D721Med (cell line): Measurements from ENCODE around the gene ZNF687.

ENCODE experiments used
- DNase-seq: peaks from one replicate; pipeline ENCODE4 v3.0.0; 2011; ENCODE audit warnings: low spot score; ENCODE audit not compliant: insufficient read length
- FAIRE-seq: peaks from 2 replicates; lab custom pipeline; 2011; peaks lifted over from hg19 to GRCh38; lab: Jason Lieb, UNC
- CTCF ChIP-seq: IDR thresholded peaks from 2 replicates; pipeline ENCODE4 v1.5.1; 2012; ENCODE audit warnings: mild to moderate bottlenecking, control low read depth; ENCODE audit not compliant: insufficient read depth; ENCODE audit errors: missing control alignments

The ZNF687 gene

GRCh38 chr1:151281225-151281968 is 702 bp upstream of the ZNF687 start:
- FAIRE-seq (peak; percentile 53), DNase-seq (peak; percentile 98)
- no peak for TF ChIP-seq CTCF

GRCh38 chr1:151282883-151283725 is 1.0 kb downstream of the ZNF687 start:
- no peak for TF ChIP-seq CTCF
- FAIRE-seq = no peak
- DNase-seq = peak; percentile 76

GRCh38 chr1:151284013-151284577 is 2.0 kb downstream of the ZNF687 start:
- no peak for TF ChIP-seq CTCF
- no peak for FAIRE-seq
- DNase-seq = no peak

- DNase-seq = no peak
- no peak for TF ChIP-seq CTCF
- FAIRE-seq = no peak
These were observed 4.7 kb downstream of the ZNF687 start for GRCh38 chr1:151286619-151287340.

- DNase-seq (no peak), FAIRE-seq (no peak)
- no peak for TF ChIP-seq CTCF
These were observed 5.2 kb downstream of the ZNF687 start for GRCh38 chr1:151287341-151287699.

GRCh38 chr1:151287767-151288500 is 5.8 kb downstream of the ZNF687 start:
- no peak for FAIRE-seq
- TF ChIP-seq CTCF = no peak

More at GRCh38 chr1:151287767-151288500, 5.8 kb downstream of the ZNF687 start:
- DNase-seq = no peak
